GM18519 (cell line): ENCODE measurements around the gene OBSCN.

Experiments used
- ATAC-seq: cut with Tn5 transposase; IDR thresholded peaks from one replicate; pipeline ENCODE4 v1.9.1; 2021; ENCODE audit warnings: mild to moderate bottlenecking, moderate library complexity; ENCODE audit not compliant: unreplicated experiment, low FRiP score

The OBSCN gene

GRCh38 chr1:228372183-228373003, 164.5 kb downstream of the OBSCN start:
- no peak for ATAC-seq

GRCh38 chr1:228373004-228373680, 165.3 kb downstream of the OBSCN start:
- ATAC-seq = no peak

- ATAC-seq = no peak
Observed at GRCh38 chr1:228373681-228374571, 166.1 kb downstream of the OBSCN start.

GRCh38 chr1:228374711-228375577, 167.1 kb downstream of the OBSCN start:
- ATAC-seq = no peak

- no peak for ATAC-seq
Observed at GRCh38 chr1:228375578-228376261, 167.9 kb downstream of the OBSCN start.

- no peak for ATAC-seq
Observed at GRCh38 chr1:228376262-228376628, 168.4 kb downstream of the OBSCN start.

- no peak for ATAC-seq
Observed at GRCh38 chr1:228376651-228377631, 169.1 kb downstream of the OBSCN start.

GRCh38 chr1:228377664-228378089, 169.8 kb downstream of the OBSCN start:
- no peak for ATAC-seq

GRCh38 chr1:228378090-228378872, 170.4 kb downstream of the OBSCN start:
- no peak for ATAC-seq

- ATAC-seq = no peak
Observed at GRCh38 chr1:228378873-228379460, 171.1 kb downstream of the OBSCN start.

GRCh38 chr1:228379666-228380065, 171.8 kb downstream of the OBSCN start:
- ATAC-seq = no peak

GRCh38 chr1:228381356-228381755, 173.5 kb downstream of the OBSCN start:
- no peak for ATAC-seq

- no peak for ATAC-seq
Observed at GRCh38 chr1:228383773-228384172, 175.9 kb downstream of the OBSCN start.

- no peak for ATAC-seq
Observed at GRCh38 chr1:228385232-228385631, 177.4 kb downstream of the OBSCN start.

GRCh38 chr1:228387321-228387720, 179.5 kb downstream of the OBSCN start:
- ATAC-seq = no peak

GRCh38 chr1:228390649-228391048, 182.8 kb downstream of the OBSCN start:
- no peak for ATAC-seq

GRCh38 chr1:228391411-228392020, 183.7 kb downstream of the OBSCN start:
- ATAC-seq = no peak
